GM10847 (cell line): ENCODE results near the gene SYNDIG1.

ENCODE experiments used
- POLR2A ChIP-seq: IDR thresholded peaks from 2 replicates; pipeline ENCODE4 v1.6.1; 2011; ENCODE audit not compliant: insufficient read length; ENCODE audit errors: extremely low read depth

Gene SYNDIG1

GRCh38 chr20:24537210-24537609, 67.8 kb downstream of the SYNDIG1 start:
- TF ChIP-seq POLR2A = no peak

DNA sequence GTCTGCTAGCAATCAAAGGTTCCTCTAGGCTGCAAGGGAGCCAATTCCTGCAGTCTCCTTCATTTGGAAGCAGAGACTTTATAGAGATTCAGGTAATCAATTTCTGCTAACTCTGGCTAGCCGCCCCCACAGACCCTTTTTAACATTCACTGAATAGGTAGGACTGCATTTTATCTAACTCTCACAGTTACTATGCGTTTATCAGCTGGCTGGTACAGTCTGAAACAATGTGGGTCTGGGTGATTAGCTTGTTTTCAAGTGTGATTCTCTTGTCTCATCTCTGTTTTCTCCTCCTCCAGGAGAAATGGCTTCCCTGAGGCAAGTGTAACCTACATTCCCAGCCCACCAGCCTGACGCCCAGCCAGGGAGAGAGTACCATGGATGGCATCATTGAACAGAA, 73.3 kb downstream of the SYNDIG1 start:
- no peak for TF ChIP-seq POLR2A

DNA sequence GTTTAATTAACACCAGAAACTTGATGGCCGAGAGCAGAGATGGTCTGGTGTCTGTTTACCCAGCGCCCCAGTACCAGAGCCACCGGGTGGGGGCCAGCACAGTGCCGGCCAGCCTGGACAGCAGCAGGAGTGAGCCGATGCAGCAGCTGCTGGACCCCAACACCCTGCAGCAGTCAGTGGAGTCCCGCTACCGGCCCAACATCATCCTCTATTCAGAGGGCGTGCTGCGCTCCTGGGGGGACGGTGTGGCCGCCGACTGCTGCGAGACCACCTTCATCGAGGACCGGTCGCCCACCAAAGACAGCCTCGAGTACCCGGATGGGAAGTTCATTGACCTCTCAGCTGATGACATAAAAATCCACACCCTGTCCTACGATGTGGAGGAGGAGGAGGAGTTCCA, 73.7 kb downstream of the SYNDIG1 start:
- no peak for TF ChIP-seq POLR2A

DNA sequence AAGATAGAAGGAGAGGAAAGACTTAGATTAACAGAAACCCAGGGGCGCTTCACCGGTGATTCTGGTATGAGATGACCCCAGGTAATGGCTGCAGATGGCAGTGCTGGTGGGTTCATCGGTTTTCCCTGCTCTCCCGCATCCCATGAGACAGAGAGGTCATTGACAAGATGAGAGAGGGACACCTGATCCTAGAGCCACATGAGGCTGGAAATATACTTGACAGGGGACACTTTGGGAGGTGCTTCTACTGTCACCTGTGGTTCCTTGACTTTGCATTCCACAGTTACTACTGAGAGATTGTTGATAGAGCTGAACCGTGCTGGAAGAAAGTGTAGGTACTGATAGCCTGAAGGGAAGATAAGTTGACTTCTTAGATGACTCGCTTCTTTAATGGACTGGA, 74.3 kb downstream of the SYNDIG1 start:
- no peak for TF ChIP-seq POLR2A

GRCh38 chr20:24544371-24544770, 74.9 kb downstream of the SYNDIG1 start:
- TF ChIP-seq POLR2A = no peak

DNA sequence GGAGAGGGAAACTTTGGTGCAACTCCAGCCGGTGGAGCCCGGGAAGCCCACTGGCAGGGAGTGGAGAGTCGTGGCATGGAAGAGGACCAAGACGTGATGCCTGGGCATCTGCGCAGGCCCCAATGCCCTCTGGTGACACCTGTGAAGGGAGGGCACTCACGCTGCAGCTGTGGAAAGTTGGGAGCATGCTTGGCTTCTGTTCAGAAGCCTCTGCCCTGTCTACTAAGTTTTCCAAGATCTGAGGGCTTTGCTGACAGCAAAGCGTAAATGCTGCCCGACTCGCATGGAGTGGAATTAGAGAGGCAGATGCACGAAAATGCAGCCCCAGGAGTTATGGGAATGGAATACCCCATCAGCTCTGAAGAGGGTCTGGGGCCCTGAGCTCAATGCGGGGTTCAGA, 75.7 kb downstream of the SYNDIG1 start:
- no peak for TF ChIP-seq POLR2A

DNA sequence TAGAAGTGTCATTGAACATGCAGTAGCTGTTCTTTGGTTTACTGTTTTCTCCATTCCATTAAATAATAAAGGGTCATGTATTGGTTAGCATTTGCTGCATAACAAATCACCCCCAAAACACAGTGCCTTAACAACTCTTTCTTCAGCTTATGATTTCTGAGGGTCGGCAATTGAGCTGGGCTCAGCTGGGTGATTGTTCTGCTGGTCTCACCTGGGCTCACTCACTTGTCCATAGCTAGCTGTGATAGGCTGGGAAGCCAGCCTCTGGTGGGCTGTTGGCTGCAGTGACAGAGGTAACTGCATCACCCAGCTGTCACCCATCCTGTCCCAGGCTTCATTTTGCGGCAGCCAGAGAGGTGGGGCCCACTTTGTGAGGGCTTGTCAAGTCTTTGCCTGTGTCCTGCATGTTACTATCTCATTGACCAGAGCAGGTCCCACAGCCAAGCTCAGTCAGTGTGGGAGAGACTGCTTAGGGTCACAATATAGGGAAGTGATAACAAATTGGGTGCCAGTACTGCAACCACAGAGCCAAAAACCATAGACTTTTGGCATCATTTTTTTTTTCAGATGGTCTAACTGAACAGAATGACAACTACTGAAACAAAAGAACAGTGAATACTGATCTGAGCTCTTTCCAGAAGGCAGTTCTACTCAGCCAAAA, 76.9 kb downstream of the SYNDIG1 start:
- no peak for TF ChIP-seq POLR2A

DNA sequence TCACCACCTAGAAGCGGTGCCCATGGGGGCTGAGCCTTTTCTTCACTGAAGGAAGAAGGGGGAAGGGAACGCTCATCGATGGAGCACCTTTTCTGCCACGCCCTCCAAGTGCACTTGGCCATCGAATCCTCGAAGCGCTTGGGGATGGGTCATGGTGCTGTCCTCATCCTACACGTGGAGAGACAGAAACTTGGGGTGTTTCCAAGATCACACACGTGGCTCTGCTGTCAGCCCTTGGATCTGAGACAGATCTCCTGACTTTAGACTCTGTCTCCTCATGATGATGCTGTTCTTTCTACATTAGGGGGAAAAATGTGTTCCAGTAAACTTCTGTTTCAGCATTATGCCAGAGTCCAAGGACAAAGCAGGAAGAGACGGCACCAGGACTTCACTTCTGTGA, 78.5 kb downstream of the SYNDIG1 start:
- no peak for TF ChIP-seq POLR2A

GRCh38 chr20:24559114-24559732, 89.8 kb downstream of the SYNDIG1 start:
- TF ChIP-seq POLR2A = no peak

DNA sequence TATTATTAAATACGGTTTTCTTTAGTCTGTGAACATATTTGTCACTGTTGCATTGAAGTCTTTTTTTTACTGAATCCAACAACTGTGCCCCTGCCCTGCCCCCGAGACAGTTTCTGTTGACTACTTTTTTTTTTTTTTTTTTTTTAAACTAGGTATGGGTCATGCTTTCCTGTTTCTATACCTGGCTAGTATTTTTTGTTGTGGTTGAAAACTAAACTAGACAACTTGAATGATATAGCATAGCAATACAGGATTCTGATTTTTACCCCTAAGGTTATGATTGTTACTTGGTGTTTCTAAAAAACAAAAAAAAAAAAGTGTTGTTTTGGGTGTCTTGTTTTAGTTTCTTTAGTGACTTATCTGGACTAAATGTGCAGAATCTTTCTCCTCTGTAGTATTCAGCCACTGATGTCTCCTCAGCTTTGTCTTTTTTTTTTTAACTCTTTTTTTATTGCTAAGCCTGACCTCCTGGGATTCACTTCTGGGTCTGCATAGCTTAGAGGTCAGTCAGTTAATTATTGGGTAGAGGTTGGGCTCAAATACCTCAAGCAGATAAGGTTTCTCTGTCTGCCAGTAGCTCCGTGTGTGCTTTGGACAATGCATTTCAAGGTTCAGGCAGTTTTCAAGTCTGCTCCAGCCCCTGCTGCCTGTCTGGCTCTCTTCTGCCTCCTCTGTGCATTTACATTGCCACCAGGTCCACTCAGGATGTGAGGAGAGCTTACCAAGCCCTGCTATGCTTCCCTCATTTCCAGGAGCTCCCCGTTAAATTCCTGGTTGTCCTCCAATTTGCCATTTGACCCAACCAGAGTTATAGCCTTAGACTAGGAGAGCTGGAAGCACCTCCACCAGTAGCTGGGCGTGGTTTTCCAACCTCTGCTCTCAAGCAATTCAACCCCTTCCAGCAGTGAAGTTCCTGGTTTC, 91.4 kb downstream of the SYNDIG1 start:
- no peak for TF ChIP-seq POLR2A

- TF ChIP-seq POLR2A = no peak
Observed at GRCh38 chr20:24565835-24566351, 96.5 kb downstream of the SYNDIG1 start.

DNA sequence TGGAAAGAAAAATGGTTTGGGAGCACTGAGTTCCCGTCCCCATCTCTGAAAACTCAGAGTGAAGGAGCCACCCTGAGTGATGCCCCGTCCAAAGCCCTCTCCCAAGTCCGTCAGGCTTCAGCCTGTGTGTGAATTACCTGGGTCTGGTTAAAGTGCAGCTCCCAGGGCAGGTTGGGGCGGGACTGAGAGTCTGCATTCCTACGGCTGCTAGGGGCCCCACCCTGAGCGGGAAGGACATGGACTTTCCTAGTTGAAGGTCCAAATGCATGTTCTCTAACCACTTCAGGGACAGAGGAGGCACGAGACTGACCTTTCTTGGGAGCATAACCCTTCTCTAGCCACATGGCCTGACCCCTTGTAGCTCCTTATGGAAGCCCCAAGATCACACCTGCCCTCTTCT, 97.2 kb downstream of the SYNDIG1 start:
- TF ChIP-seq POLR2A = no peak

GRCh38 chr20:24567508-24567907, 98.1 kb downstream of the SYNDIG1 start:
- TF ChIP-seq POLR2A = no peak

- no peak for TF ChIP-seq POLR2A
Observed at GRCh38 chr20:24568842-24569241, 99.4 kb downstream of the SYNDIG1 start.

DNA sequence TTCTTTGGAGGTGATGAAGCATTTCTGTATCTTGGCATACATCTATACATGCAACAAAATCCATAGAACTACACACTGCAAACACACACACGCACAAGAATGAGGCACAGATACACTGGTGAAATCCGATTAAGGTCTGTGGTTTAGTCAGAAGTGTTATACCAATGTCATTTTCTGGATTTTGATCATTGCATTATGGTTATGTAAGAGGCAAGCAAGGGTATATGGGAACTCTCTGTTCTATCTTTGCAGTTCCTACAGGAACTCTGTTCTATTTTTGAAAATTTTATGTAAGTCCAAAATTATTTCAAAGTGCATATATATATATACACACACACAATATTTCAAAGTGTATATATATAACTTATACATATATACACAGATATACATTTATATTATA, 101.7 kb downstream of the SYNDIG1 start:
- TF ChIP-seq POLR2A = no peak

GRCh38 chr20:24572140-24572539, 102.7 kb downstream of the SYNDIG1 start:
- TF ChIP-seq POLR2A = no peak
